ENCODE data around the gene PPIE.

- no peak for TF ChIP-seq POLR2A (IDR thresholded peaks at IDR 0.05; ENCODE audit: low read depth, low read length)
- no peak for TF ChIP-seq CTCF (conservative IDR thresholded peaks at IDR 0.05; ENCODE audit: low read depth, low read length)
- TF ChIP-seq RFX5 (IDR thresholded peaks at IDR 0.05; ENCODE audit: low read depth, low read length), result no peak
- TF ChIP-seq MXI1 (IDR thresholded peaks at IDR 0.05; ENCODE audit: borderline replicate concordance, low read depth, low read length), result no peak
- TF ChIP-seq MAZ (IDR thresholded peaks at IDR 0.05; ENCODE audit: borderline replicate concordance, low read depth, low read length), result no peak
- TF ChIP-seq BHLHE40 (IDR thresholded peaks at IDR 0.05; ENCODE audit: low read depth, low read length), result no peak
- no peak for TF ChIP-seq RCOR1 (IDR thresholded peaks at IDR 0.05; ENCODE audit: insufficient replicate concordance, low read length)
- TF ChIP-seq SMC3 (IDR thresholded peaks at IDR 0.05; ENCODE audit: low read depth, low read length), result no peak
- TF ChIP-seq FOS (IDR thresholded peaks at IDR 0.05; ENCODE audit: low read depth, low read length), result no peak
- no peak for TF ChIP-seq MAFK (IDR thresholded peaks at IDR 0.05; ENCODE audit: low read depth, low read length)
Measured at GRCh38 chr1:39755965-39756659, 17.4 kb downstream of the PPIE start.

Data from IMR-90 (cell line).